H1 (cell line): Measurements from ENCODE around the gene KHDRBS2. TPM values are rescaled to one million over a fixed set of nuclear protein-coding genes. Genes with fewer than 3 reads are reported as not detected.

Experiments
- HDAC6 ChIP-seq: IDR thresholded peaks from one replicate; pipeline ENCODE4 v1.7.1; 2012; ENCODE audit warnings: low read depth, mild to moderate bottlenecking, inconsistent platforms, low read length, moderate library complexity
- KDM5A ChIP-seq: fragments of 200-600 bp; IDR thresholded peaks from 2 replicates; pipeline ENCODE4 v1.7.1; 2012; ENCODE audit warnings: mild to moderate bottlenecking, low read length, inconsistent platforms, mixed read lengths
- polyA plus RNA-seq, 7 experiments: library from polyadenylated mRNA; depleted of rRNA in 3 of 7; stranded (reverse) in 5 of 7; unstranded in 2 of 7; fragments of >200 nt in 5 of 7; fragments of 200-250 nt in 2 of 7; gene quantifications; 1 replicate in 5 of 7; 2 replicates in 1 of 7; 4 replicates in 1 of 7; pipeline versions ENCODE4 v1.2.1 to v1.2.3, GENCODE V29; 2011 to 2013; ENCODE audit warnings: missing spikeins in 2 of 7, mixed read lengths in 2 of 7
- total RNA-seq: library from RNA; stranded (reverse); fragmentation: NEBNext Ultra II Directional; extraction: Animal tissue kit (Norgen Biotek cat#: 25700); gene quantifications from 2 replicates; pipeline ENCODE4 v1.2.1, GENCODE V29; 2021
- TF ChIP-seq, protein P1 (sequence below): fragments of 300-600 bp; sonication (generic); IDR thresholded peaks from 2 replicates; pipeline ENCODE4 v1.7.1; 2012; ENCODE audit warnings: low read length, moderate library complexity, mild to moderate bottlenecking, inconsistent platforms; ENCODE audit not compliant: insufficient replicate concordance

The KHDRBS2 gene
- total and polyA plus RNA-seq, 2 of the 8 experiments (the other 6 are each of a cell fraction or from before 2014, with no cell fraction given), result 5.2 to 7.7 TPM

DNA sequence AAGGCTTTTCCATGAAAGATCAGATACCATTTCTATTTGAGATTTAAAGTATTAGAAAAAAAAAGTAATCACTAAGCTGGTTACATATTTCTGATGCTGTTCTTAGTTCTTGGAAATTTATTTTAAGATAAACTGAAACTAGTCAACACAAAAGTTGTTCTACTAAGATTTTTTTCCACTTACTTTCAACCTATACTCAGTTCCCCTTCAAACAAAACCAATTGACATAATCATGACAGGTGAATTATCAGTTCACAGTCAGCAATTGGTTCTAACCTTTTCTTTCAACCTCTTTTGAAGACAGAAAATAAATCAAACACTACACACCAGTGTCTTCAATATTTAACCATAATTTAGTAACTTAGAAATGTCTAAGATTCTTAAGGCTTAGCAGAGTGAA, 228.7 kb downstream of the KHDRBS2 start (continued):
- TF ChIP-seq KDM5A (no peak), HDAC6 (no peak)
- TF ChIP-seq, protein P1, sequence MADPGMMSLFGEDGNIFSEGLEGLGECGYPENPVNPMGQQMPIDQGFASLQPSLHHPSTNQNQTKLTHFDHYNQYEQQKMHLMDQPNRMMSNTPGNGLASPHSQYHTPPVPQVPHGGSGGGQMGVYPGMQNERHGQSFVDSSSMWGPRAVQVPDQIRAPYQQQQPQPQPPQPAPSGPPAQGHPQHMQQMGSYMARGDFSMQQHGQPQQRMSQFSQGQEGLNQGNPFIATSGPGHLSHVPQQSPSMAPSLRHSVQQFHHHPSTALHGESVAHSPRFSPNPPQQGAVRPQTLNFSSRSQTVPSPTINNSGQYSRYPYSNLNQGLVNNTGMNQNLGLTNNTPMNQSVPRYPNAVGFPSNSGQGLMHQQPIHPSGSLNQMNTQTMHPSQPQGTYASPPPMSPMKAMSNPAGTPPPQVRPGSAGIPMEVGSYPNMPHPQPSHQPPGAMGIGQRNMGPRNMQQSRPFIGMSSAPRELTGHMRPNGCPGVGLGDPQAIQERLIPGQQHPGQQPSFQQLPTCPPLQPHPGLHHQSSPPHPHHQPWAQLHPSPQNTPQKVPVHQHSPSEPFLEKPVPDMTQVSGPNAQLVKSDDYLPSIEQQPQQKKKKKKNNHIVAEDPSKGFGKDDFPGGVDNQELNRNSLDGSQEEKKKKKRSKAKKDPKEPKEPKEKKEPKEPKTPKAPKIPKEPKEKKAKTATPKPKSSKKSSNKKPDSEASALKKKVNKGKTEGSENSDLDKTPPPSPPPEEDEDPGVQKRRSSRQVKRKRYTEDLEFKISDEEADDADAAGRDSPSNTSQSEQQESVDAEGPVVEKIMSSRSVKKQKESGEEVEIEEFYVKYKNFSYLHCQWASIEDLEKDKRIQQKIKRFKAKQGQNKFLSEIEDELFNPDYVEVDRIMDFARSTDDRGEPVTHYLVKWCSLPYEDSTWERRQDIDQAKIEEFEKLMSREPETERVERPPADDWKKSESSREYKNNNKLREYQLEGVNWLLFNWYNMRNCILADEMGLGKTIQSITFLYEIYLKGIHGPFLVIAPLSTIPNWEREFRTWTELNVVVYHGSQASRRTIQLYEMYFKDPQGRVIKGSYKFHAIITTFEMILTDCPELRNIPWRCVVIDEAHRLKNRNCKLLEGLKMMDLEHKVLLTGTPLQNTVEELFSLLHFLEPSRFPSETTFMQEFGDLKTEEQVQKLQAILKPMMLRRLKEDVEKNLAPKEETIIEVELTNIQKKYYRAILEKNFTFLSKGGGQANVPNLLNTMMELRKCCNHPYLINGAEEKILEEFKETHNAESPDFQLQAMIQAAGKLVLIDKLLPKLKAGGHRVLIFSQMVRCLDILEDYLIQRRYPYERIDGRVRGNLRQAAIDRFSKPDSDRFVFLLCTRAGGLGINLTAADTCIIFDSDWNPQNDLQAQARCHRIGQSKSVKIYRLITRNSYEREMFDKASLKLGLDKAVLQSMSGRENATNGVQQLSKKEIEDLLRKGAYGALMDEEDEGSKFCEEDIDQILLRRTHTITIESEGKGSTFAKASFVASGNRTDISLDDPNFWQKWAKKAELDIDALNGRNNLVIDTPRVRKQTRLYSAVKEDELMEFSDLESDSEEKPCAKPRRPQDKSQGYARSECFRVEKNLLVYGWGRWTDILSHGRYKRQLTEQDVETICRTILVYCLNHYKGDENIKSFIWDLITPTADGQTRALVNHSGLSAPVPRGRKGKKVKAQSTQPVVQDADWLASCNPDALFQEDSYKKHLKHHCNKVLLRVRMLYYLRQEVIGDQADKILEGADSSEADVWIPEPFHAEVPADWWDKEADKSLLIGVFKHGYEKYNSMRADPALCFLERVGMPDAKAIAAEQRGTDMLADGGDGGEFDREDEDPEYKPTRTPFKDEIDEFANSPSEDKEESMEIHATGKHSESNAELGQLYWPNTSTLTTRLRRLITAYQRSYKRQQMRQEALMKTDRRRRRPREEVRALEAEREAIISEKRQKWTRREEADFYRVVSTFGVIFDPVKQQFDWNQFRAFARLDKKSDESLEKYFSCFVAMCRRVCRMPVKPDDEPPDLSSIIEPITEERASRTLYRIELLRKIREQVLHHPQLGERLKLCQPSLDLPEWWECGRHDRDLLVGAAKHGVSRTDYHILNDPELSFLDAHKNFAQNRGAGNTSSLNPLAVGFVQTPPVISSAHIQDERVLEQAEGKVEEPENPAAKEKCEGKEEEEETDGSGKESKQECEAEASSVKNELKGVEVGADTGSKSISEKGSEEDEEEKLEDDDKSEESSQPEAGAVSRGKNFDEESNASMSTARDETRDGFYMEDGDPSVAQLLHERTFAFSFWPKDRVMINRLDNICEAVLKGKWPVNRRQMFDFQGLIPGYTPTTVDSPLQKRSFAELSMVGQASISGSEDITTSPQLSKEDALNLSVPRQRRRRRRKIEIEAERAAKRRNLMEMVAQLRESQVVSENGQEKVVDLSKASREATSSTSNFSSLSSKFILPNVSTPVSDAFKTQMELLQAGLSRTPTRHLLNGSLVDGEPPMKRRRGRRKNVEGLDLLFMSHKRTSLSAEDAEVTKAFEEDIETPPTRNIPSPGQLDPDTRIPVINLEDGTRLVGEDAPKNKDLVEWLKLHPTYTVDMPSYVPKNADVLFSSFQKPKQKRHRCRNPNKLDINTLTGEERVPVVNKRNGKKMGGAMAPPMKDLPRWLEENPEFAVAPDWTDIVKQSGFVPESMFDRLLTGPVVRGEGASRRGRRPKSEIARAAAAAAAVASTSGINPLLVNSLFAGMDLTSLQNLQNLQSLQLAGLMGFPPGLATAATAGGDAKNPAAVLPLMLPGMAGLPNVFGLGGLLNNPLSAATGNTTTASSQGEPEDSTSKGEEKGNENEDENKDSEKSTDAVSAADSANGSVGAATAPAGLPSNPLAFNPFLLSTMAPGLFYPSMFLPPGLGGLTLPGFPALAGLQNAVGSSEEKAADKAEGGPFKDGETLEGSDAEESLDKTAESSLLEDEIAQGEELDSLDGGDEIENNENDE, result no peak
